ENCODE measurements around the gene FFAR3.

GRCh38 chr19:35362261-35363000, 4.2 kb downstream of the FFAR3 start:
- TF ChIP-seq CTCF (conservative IDR thresholded peaks at IDR 0.05; ENCODE audit: low read depth, low read length) (no peak), EZH2 (IDR thresholded peaks at IDR 0.05; ENCODE audit: low read length, unreplicated experiment) (no peak)
